ENCODE data around the gene REEP1. TPM values are rescaled to one million over a fixed set of nuclear protein-coding genes. Genes with fewer than 3 reads are reported as not detected.

Gene REEP1
- total and polyA plus RNA-seq, 2 of the 13 experiments (the other 11 are each of a cell fraction or from before 2014, with no cell fraction given) = 0.27 TPM; not detected in 1

- TF ChIP-seq ZNF609 (CRISPR knock-in tag; IDR thresholded peaks at IDR 0.05; ENCODE audit: borderline replicate concordance) = peak; percentile 28; the same call in 1 of the 2 replicates
- 0 out of 2 replicates have a peak, but pooled peaks have one; percentile 48 for TF ChIP-seq ZNF761 (CRISPR knock-in tag; conservative IDR thresholded peaks at IDR 0.05)
- 0 out of 2 replicates have a peak, but pooled peaks have one; percentile 48 for TF ChIP-seq ZNF816 (CRISPR knock-in tag; IDR thresholded peaks at IDR 0.05; ENCODE audit: borderline replicate concordance)
- no peak for TF ChIP-seq KLF6 (CRISPR knock-in tag; IDR thresholded peaks at IDR 0.05)
- peak; percentile 28; the same call in 1 of the 2 replicates for TF ChIP-seq FOXA3 (CRISPR knock-in tag; IDR thresholded peaks at IDR 0.05)
- TF ChIP-seq CREB1 (IDR thresholded peaks at IDR 0.05) = no peak
- no peak for TF ChIP-seq CREB1 (CRISPR knock-in tag; IDR thresholded peaks at IDR 0.05)
- 0 out of 2 replicates have a peak, but pooled peaks have one; percentile 23 for TF ChIP-seq REPIN1 (CRISPR knock-in tag; IDR thresholded peaks at IDR 0.05; ENCODE audit: borderline replicate concordance, low read depth)
- no peak for TF ChIP-seq SIN3B (IDR thresholded peaks at IDR 0.05; ENCODE audit: low read length)
- TF ChIP-seq HOXA3 (CRISPR knock-in tag; IDR thresholded peaks at IDR 0.05) = peak; percentile 29; the same call in 1 of the 2 replicates
- no peak for TF ChIP-seq FOXA1 (IDR thresholded peaks at IDR 0.05)
- TF ChIP-seq FOXA1 (CRISPR knock-in tag; IDR thresholded peaks at IDR 0.05) = peak; percentile 25; the same call in 1 of the 2 replicates
- TF ChIP-seq ZNF331 (CRISPR knock-in tag; IDR thresholded peaks at IDR 0.05) = peak; percentile 44; the same call in 1 of the 2 replicates
- TF ChIP-seq FOXJ3 (CRISPR knock-in tag; IDR thresholded peaks at IDR 0.05; ENCODE audit: borderline replicate concordance) = peak; percentile 60; the same call in 1 of the 2 replicates
- peak; percentile 52; the same call in 1 of the 2 replicates for TF ChIP-seq BCL6 (CRISPR knock-in tag; IDR thresholded peaks at IDR 0.05)
- no peak for TF ChIP-seq SOX6 (IDR thresholded peaks at IDR 0.05)
- TF ChIP-seq SOX6 (CRISPR knock-in tag; IDR thresholded peaks at IDR 0.05) = peak; percentile 69
- no peak for TF ChIP-seq ZNF780A (CRISPR knock-in tag; IDR thresholded peaks at IDR 0.05)
- peak; percentile 71 for TF ChIP-seq HNF4A (CRISPR knock-in tag; IDR thresholded peaks at IDR 0.05)
- TF ChIP-seq PAXIP1 (CRISPR knock-in tag; conservative IDR thresholded peaks at IDR 0.05) = peak; percentile 66
- peak; percentile 61 for TF ChIP-seq NR2C2 (CRISPR knock-in tag; IDR thresholded peaks at IDR 0.05; ENCODE audit: borderline replicate concordance)
- no peak for TF ChIP-seq NR1H2 (CRISPR knock-in tag; IDR thresholded peaks at IDR 0.05; ENCODE audit: borderline replicate concordance, low read depth)
- 0 out of 2 replicates have a peak, but pooled peaks have one; percentile 19 for TF ChIP-seq PPARG (CRISPR knock-in tag; conservative IDR thresholded peaks at IDR 0.05)
Measured at GRCh38 chr2:86235196-86235980, 102.0 kb downstream of the REEP1 start (continued).
